Measurements from ENCODE around the gene BSG. TPM values are rescaled to one million over a fixed set of nuclear protein-coding genes. Genes with fewer than 3 reads are reported as not detected.

The BSG gene
- total RNA-seq, 1 experiment from 2014 or later: 653 TPM

GRCh38 chr19:560121-560520, 12.3 kb upstream of the BSG start:
- TF ChIP-seq TCF7L2 (IDR thresholded peaks at IDR 0.05; ENCODE audit: low read depth, low read length) (no peak), POLR2AphosphoS5 (IDR thresholded peaks at IDR 0.05; ENCODE audit: low read depth, low read length) (no peak), CTCF (IDR thresholded peaks at IDR 0.05) (no peak), REST (IDR thresholded peaks at IDR 0.05; ENCODE audit: insufficient read depth in 1 of 2, low read depth in 2 of 2, low read length in 1 of 2) (no peak), SIN3A (IDR thresholded peaks at IDR 0.05; ENCODE audit: borderline replicate concordance, insufficient read depth, low read depth, low read length) (no peak)
- H3K4me3 ChIP-seq (ENCODE audit: low read depth in 2 of 2, low read length in 2 of 2): no peak overlapping the region
- BruUV-seq (replicated peaks): no TSS peak
- H3K36me3 ChIP-seq (ENCODE audit: control insufficient read depth, insufficient read depth, low read length): no peaks in the 10 kb centered on the region
- no peak overlapping the region for H3K27ac ChIP-seq (ENCODE audit: low read length)
- intact Hi-C loops (cut with micrococcal nuclease; ENCODE audit: unreplicated experiment): no loop called here
- in situ Hi-C loops (cut with HindIII; ENCODE audit: low pct_unique_long_range_greater_than_20kb, low sequenced_read_pairs): no loop called here
- ATAC-seq (no peak), DNase-seq (ENCODE audit: low read depth, low spot score) (no peak)
- H3K9me3 ChIP-seq (ENCODE audit: control insufficient read depth, insufficient read depth, low read depth, low read length): no peaks in the 10 kb centered on the region
- ChIA-PET POLR2A (no interaction called here), CTCF (no interaction called here)
- H3K27me3 ChIP-seq (ENCODE audit: control insufficient read depth, insufficient read depth, low read length): no peaks in the 10 kb centered on the region
- H3K4me1 ChIP-seq (ENCODE audit: control insufficient read depth, insufficient read depth, low read length): peaks cover 3% of the 10 kb centered on the region; the same call in 1 of the 2 replicates

- DNase-seq (ENCODE audit: low read depth, low spot score) (no peak), ATAC-seq (no peak)
- Histone ChIP-seq H3K36me3 (ENCODE audit: control insufficient read depth, insufficient read depth, low read length) (no peaks in the 10 kb centered on the region; the same call in 1 of the 2 replicates), H3K4me1 (ENCODE audit: control insufficient read depth, insufficient read depth, low read length) (peaks cover 9% of the 10 kb centered on the region), H3K9me3 (ENCODE audit: control insufficient read depth, insufficient read depth, low read depth, low read length) (no peaks in the 10 kb centered on the region), H3K4me3 (ENCODE audit: low read depth in 2 of 2, low read length in 2 of 2) (no peak overlapping the region), H3K27ac (ENCODE audit: low read length) (no peak overlapping the region), H3K27me3 (ENCODE audit: control insufficient read depth, insufficient read depth, low read length) (no peaks in the 10 kb centered on the region)
- intact Hi-C loops (cut with micrococcal nuclease; ENCODE audit: unreplicated experiment): no loop called here
- ChIA-PET POLR2A (no interaction called here), CTCF (no interaction called here)
- TF ChIP-seq SIN3A (IDR thresholded peaks at IDR 0.05; ENCODE audit: borderline replicate concordance, insufficient read depth, low read depth, low read length) (no peak), REST (IDR thresholded peaks at IDR 0.05; ENCODE audit: insufficient read depth in 1 of 2, low read depth in 2 of 2, low read length in 1 of 2) (no peak), POLR2AphosphoS5 (IDR thresholded peaks at IDR 0.05; ENCODE audit: low read depth, low read length) (no peak), TCF7L2 (IDR thresholded peaks at IDR 0.05; ENCODE audit: low read depth, low read length) (no peak), CTCF (IDR thresholded peaks at IDR 0.05) (no peak)
- TSS peak; percentile 55 for BruUV-seq (replicated peaks)
- in situ Hi-C loops (cut with HindIII; ENCODE audit: low pct_unique_long_range_greater_than_20kb, low sequenced_read_pairs): no loop called here
Observed at GRCh38 chr19:566403-566802, 6.0 kb upstream of the BSG start.
